ENCODE results near the gene KCNJ16. TPM values are rescaled to one million over a fixed set of nuclear protein-coding genes. Genes with fewer than 3 reads are reported as not detected.

KCNJ16 gene
- polyA plus RNA-seq, 4 donors: 0.07 to 11.0 (median 0.52) TPM

GRCh38 chr17:70055000-70055399 is 20.0 kb upstream of the KCNJ16 start:
- Histone ChIP-seq H3K36me3 (ENCODE audit: control insufficient read depth in 3 of 3, insufficient read depth in 2 of 3, low read depth in 1 of 3, low read length in 3 of 3) (no peaks in the 10 kb centered on the region), H3K9me3 (ENCODE audit: control insufficient read depth in 2 of 2, insufficient read depth in 1 of 2, low read depth in 1 of 2, low read length in 1 of 2) (no peaks in the 10 kb centered on the region), H3K4me1 (ENCODE audit: control insufficient read depth in 3 of 3, insufficient read depth in 2 of 3, low read depth in 1 of 3, low read length in 2 of 3) (peaks cover 0 to 5% (median 3%) of the 10 kb centered on the region in 3 donors), H3K27me3 (ENCODE audit: control insufficient read depth in 3 of 3, insufficient read depth in 3 of 3, low read length in 3 of 3) (no peaks in the 10 kb centered on the region), H3K27ac (ENCODE audit: low read depth in 1 of 3, low read length in 2 of 3) (no peak overlapping the region), H3K4me3 (ENCODE audit: low read depth in 1 of 3, low read length in 3 of 3) (no peak overlapping the region)
- DNase-seq (peak in 1 of 2 donors; percentile 25), FAIRE-seq (no peak)
- WGBS, 3 donors: 60 to 68% (median 62%) methylated on average over 4 of the region's 4 CpGs

GRCh38 chr17:70059071-70059470 is 16.0 kb upstream of the KCNJ16 start:
- H3K9me3 ChIP-seq (ENCODE audit: control insufficient read depth in 2 of 2, insufficient read depth in 1 of 2, low read depth in 1 of 2, low read length in 1 of 2): no peaks in the 10 kb centered on the region
- no peak overlapping the region for H3K27ac ChIP-seq (ENCODE audit: low read depth in 1 of 3, low read length in 2 of 3)
- peaks cover 0 to 5% (median 0%) of the 10 kb centered on the region in 3 donors for H3K4me1 ChIP-seq (ENCODE audit: control insufficient read depth in 3 of 3, insufficient read depth in 2 of 3, low read depth in 1 of 3, low read length in 2 of 3)
- no peak overlapping the region for H3K4me3 ChIP-seq (ENCODE audit: low read depth in 1 of 3, low read length in 3 of 3)
- no peak for DNase-seq
- no peaks in the 10 kb centered on the region for H3K36me3 ChIP-seq (ENCODE audit: control insufficient read depth in 3 of 3, insufficient read depth in 2 of 3, low read depth in 1 of 3, low read length in 3 of 3)
- H3K27me3 ChIP-seq (ENCODE audit: control insufficient read depth in 3 of 3, insufficient read depth in 3 of 3, low read length in 3 of 3): no peaks in the 10 kb centered on the region
- FAIRE-seq: no peak
- WGBS, 3 donors: 45 to 59% (median 45%) methylated on average over 4 of the region's 4 CpGs

GRCh38 chr17:70059649-70060048 is 15.4 kb upstream of the KCNJ16 start:
- H3K27ac ChIP-seq (ENCODE audit: low read depth in 1 of 3, low read length in 2 of 3): no peak overlapping the region
- H3K4me1 ChIP-seq (ENCODE audit: control insufficient read depth in 3 of 3, insufficient read depth in 2 of 3, low read depth in 1 of 3, low read length in 2 of 3): peaks cover 0 to 2% (median 0%) of the 10 kb centered on the region in 3 donors
- DNase-seq: no peak
- 87 to 93% (median 88%) methylated on average over 4 of the region's 4 CpGs for WGBS, 3 donors
- H3K9me3 ChIP-seq (ENCODE audit: control insufficient read depth in 2 of 2, insufficient read depth in 1 of 2, low read depth in 1 of 2, low read length in 1 of 2): no peaks in the 10 kb centered on the region
- H3K27me3 ChIP-seq (ENCODE audit: control insufficient read depth in 3 of 3, insufficient read depth in 3 of 3, low read length in 3 of 3): no peaks in the 10 kb centered on the region
- H3K36me3 ChIP-seq (ENCODE audit: control insufficient read depth in 3 of 3, insufficient read depth in 2 of 3, low read depth in 1 of 3, low read length in 3 of 3): no peaks in the 10 kb centered on the region
- H3K4me3 ChIP-seq (ENCODE audit: low read depth in 1 of 3, low read length in 3 of 3): no peak overlapping the region
- FAIRE-seq: no peak

- H3K4me1 ChIP-seq (ENCODE audit: control insufficient read depth in 3 of 3, insufficient read depth in 2 of 3, low read depth in 1 of 3, low read length in 2 of 3): no peaks in the 10 kb centered on the region
- FAIRE-seq: no peak
- DNase-seq: no peak
- no peaks in the 10 kb centered on the region for H3K9me3 ChIP-seq (ENCODE audit: control insufficient read depth in 2 of 2, insufficient read depth in 1 of 2, low read depth in 1 of 2, low read length in 1 of 2)
- H3K36me3 ChIP-seq (ENCODE audit: control insufficient read depth in 3 of 3, insufficient read depth in 2 of 3, low read depth in 1 of 3, low read length in 3 of 3): no peaks in the 10 kb centered on the region
- no peaks in the 10 kb centered on the region for H3K27me3 ChIP-seq (ENCODE audit: control insufficient read depth in 3 of 3, insufficient read depth in 3 of 3, low read length in 3 of 3)
- no peak overlapping the region for H3K4me3 ChIP-seq (ENCODE audit: low read depth in 1 of 3, low read length in 3 of 3)
- no peak overlapping the region for H3K27ac ChIP-seq (ENCODE audit: low read depth in 1 of 3, low read length in 2 of 3)
- 57 to 78% (median 72%) methylated on average over 2 of the region's 2 CpGs for WGBS, 3 donors
These were observed 14.6 kb upstream of the KCNJ16 start for GRCh38 chr17:70060415-70060814.

- DNase-seq: no peak
- Histone ChIP-seq H3K9me3 (ENCODE audit: control insufficient read depth in 2 of 2, insufficient read depth in 1 of 2, low read depth in 1 of 2, low read length in 1 of 2) (no peaks in the 10 kb centered on the region), H3K27ac (ENCODE audit: low read depth in 1 of 3, low read length in 2 of 3) (no peak overlapping the region), H3K4me1 (ENCODE audit: control insufficient read depth in 3 of 3, insufficient read depth in 2 of 3, low read depth in 1 of 3, low read length in 2 of 3) (no peaks in the 10 kb centered on the region), H3K27me3 (ENCODE audit: control insufficient read depth in 3 of 3, insufficient read depth in 3 of 3, low read length in 3 of 3) (no peaks in the 10 kb centered on the region), H3K36me3 (ENCODE audit: control insufficient read depth in 3 of 3, insufficient read depth in 2 of 3, low read depth in 1 of 3, low read length in 3 of 3) (no peaks in the 10 kb centered on the region), H3K4me3 (ENCODE audit: low read depth in 1 of 3, low read length in 3 of 3) (no peak overlapping the region)
- WGBS, 3 donors: 56 to 65% (median 59%) methylated on average over 5 of the region's 5 CpGs
- no peak for FAIRE-seq
These were observed 7.9 kb upstream of the KCNJ16 start for GRCh38 chr17:70067134-70067533.

GRCh38 chr17:70070305-70071027 is 4.6 kb upstream of the KCNJ16 start:
- H3K9me3 ChIP-seq (ENCODE audit: control insufficient read depth in 2 of 2, insufficient read depth in 1 of 2, low read depth in 1 of 2, low read length in 1 of 2): no peaks in the 10 kb centered on the region
- DNase-seq (no peak), FAIRE-seq (no peak)
- WGBS, 3 donors: 55 to 61% (median 60%) methylated on average over 3 of the region's 3 CpGs
- no peak overlapping the region for H3K4me3 ChIP-seq (ENCODE audit: low read depth in 1 of 3, low read length in 3 of 3)
- no peaks in the 10 kb centered on the region for H3K27me3 ChIP-seq (ENCODE audit: control insufficient read depth in 3 of 3, insufficient read depth in 3 of 3, low read length in 3 of 3)
- peaks cover 0 to 14% (median 2%) of the 10 kb centered on the region in 3 donors for H3K4me1 ChIP-seq (ENCODE audit: control insufficient read depth in 3 of 3, insufficient read depth in 2 of 3, low read depth in 1 of 3, low read length in 2 of 3)
- no peak overlapping the region for H3K27ac ChIP-seq (ENCODE audit: low read depth in 1 of 3, low read length in 2 of 3)
- H3K36me3 ChIP-seq (ENCODE audit: control insufficient read depth in 3 of 3, insufficient read depth in 2 of 3, low read depth in 1 of 3, low read length in 3 of 3): no peaks in the 10 kb centered on the region

GRCh38 chr17:70071127-70071526 is 3.9 kb upstream of the KCNJ16 start:
- FAIRE-seq: no peak

GRCh38 chr17:70071620-70072019 is 3.4 kb upstream of the KCNJ16 start:
- no peak for FAIRE-seq
- 88 to 100% (median 99%) methylated on average over 1 of the region's 1 CpG for WGBS, 3 donors

More at GRCh38 chr17:70071127-70071526, 3.9 kb upstream of the KCNJ16 start:
- no peaks in the 10 kb centered on the region for H3K27me3 ChIP-seq (ENCODE audit: control insufficient read depth in 3 of 3, insufficient read depth in 3 of 3, low read length in 3 of 3)
- no peak for DNase-seq
- no peaks in the 10 kb centered on the region for H3K36me3 ChIP-seq (ENCODE audit: control insufficient read depth in 3 of 3, insufficient read depth in 2 of 3, low read depth in 1 of 3, low read length in 3 of 3)
- no peak overlapping the region for H3K27ac ChIP-seq (ENCODE audit: low read depth in 1 of 3, low read length in 2 of 3)
- H3K4me3 ChIP-seq (ENCODE audit: low read depth in 1 of 3, low read length in 3 of 3): no peak overlapping the region
- 92 to 94% (median 93%) methylated on average over 4 of the region's 4 CpGs for WGBS, 3 donors
- H3K4me1 ChIP-seq (ENCODE audit: control insufficient read depth in 3 of 3, insufficient read depth in 2 of 3, low read depth in 1 of 3, low read length in 2 of 3): peaks cover 0 to 15% (median 2%) of the 10 kb centered on the region in 3 donors
- H3K9me3 ChIP-seq (ENCODE audit: control insufficient read depth in 2 of 2, insufficient read depth in 1 of 2, low read depth in 1 of 2, low read length in 1 of 2): no peaks in the 10 kb centered on the region

More at GRCh38 chr17:70071620-70072019, 3.4 kb upstream of the KCNJ16 start:
- H3K9me3 ChIP-seq (ENCODE audit: control insufficient read depth in 2 of 2, insufficient read depth in 1 of 2, low read depth in 1 of 2, low read length in 1 of 2): no peaks in the 10 kb centered on the region
- DNase-seq: no peak
- no peaks in the 10 kb centered on the region for H3K27me3 ChIP-seq (ENCODE audit: control insufficient read depth in 3 of 3, insufficient read depth in 3 of 3, low read length in 3 of 3)
- no peak overlapping the region for H3K27ac ChIP-seq (ENCODE audit: low read depth in 1 of 3, low read length in 2 of 3)
- H3K4me3 ChIP-seq (ENCODE audit: low read depth in 1 of 3, low read length in 3 of 3): no peak overlapping the region
- H3K4me1 ChIP-seq (ENCODE audit: control insufficient read depth in 3 of 3, insufficient read depth in 2 of 3, low read depth in 1 of 3, low read length in 2 of 3): peaks cover 0 to 15% (median 2%) of the 10 kb centered on the region in 3 donors
- no peaks in the 10 kb centered on the region for H3K36me3 ChIP-seq (ENCODE audit: control insufficient read depth in 3 of 3, insufficient read depth in 2 of 3, low read depth in 1 of 3, low read length in 3 of 3)
